ENCODE measurements around the gene WWOX.

Gene WWOX

GRCh38 chr16:79037521-79038373, 938.3 kb downstream of the WWOX start:
- Histone ChIP-seq H3K9ac (no peak overlapping the region), H3K4me3 (IDR thresholded peaks at IDR 0.05; ENCODE audit: insufficient read depth, low read depth, low read length) (no peak overlapping the region), H3K36me3 (ENCODE audit: insufficient read depth) (no peaks in the 10 kb centered on the region), H3K4me1 (ENCODE audit: low read depth, poor library complexity, severe bottlenecking) (no peaks in the 10 kb centered on the region), H2AFZ (ENCODE audit: low read depth) (no peak overlapping the region), H3K79me2 (ENCODE audit: insufficient read depth, low read depth) (no peaks in the 10 kb centered on the region), H3K4me2 (no peak overlapping the region), H3K27me3 (ENCODE audit: insufficient read depth, low read depth) (no peaks in the 10 kb centered on the region), H3K27ac (no peak overlapping the region), H4K20me1 (ENCODE audit: insufficient read depth) (no peaks in the 10 kb centered on the region)
- TF ChIP-seq CTCF (conservative IDR thresholded peaks at IDR 0.05; ENCODE audit: low read depth, low read length) = no peak

- no peaks in the 10 kb centered on the region for H3K36me3 ChIP-seq (ENCODE audit: insufficient read depth)
- no peaks in the 10 kb centered on the region for H3K79me2 ChIP-seq (ENCODE audit: insufficient read depth, low read depth)
- no peak overlapping the region for H3K27ac ChIP-seq
- no peak overlapping the region for H3K4me2 ChIP-seq
- H3K9ac ChIP-seq = no peak overlapping the region
- no peak overlapping the region for H3K4me3 ChIP-seq (IDR thresholded peaks at IDR 0.05; ENCODE audit: insufficient read depth, low read depth, low read length)
- H4K20me1 ChIP-seq (ENCODE audit: insufficient read depth) = no peaks in the 10 kb centered on the region
- H3K4me1 ChIP-seq (ENCODE audit: low read depth, poor library complexity, severe bottlenecking) = no peaks in the 10 kb centered on the region
- H2AFZ ChIP-seq (ENCODE audit: low read depth) = no peak overlapping the region
- TF ChIP-seq CTCF (conservative IDR thresholded peaks at IDR 0.05; ENCODE audit: low read depth, low read length) = no peak
- no peaks in the 10 kb centered on the region for H3K27me3 ChIP-seq (ENCODE audit: insufficient read depth, low read depth)
Measured at GRCh38 chr16:79041206-79041605, 941.8 kb downstream of the WWOX start.

- H3K27me3 ChIP-seq (ENCODE audit: insufficient read depth, low read depth) = no peaks in the 10 kb centered on the region
- no peak overlapping the region for H3K4me2 ChIP-seq
- H4K20me1 ChIP-seq (ENCODE audit: insufficient read depth) = no peaks in the 10 kb centered on the region
- H3K9ac ChIP-seq = no peak overlapping the region
- H2AFZ ChIP-seq (ENCODE audit: low read depth) = no peak overlapping the region
- H3K36me3 ChIP-seq (ENCODE audit: insufficient read depth) = no peaks in the 10 kb centered on the region
- H3K4me1 ChIP-seq (ENCODE audit: low read depth, poor library complexity, severe bottlenecking) = no peaks in the 10 kb centered on the region
- no peak overlapping the region for H3K4me3 ChIP-seq (IDR thresholded peaks at IDR 0.05; ENCODE audit: insufficient read depth, low read depth, low read length)
- no peak overlapping the region for H3K27ac ChIP-seq
- TF ChIP-seq CTCF (conservative IDR thresholded peaks at IDR 0.05; ENCODE audit: low read depth, low read length) = no peak
- no peaks in the 10 kb centered on the region for H3K79me2 ChIP-seq (ENCODE audit: insufficient read depth, low read depth)
Measured at GRCh38 chr16:79042141-79042540, 942.7 kb downstream of the WWOX start.

- H3K9ac ChIP-seq = no peak overlapping the region
- H3K27me3 ChIP-seq (ENCODE audit: insufficient read depth, low read depth) = no peaks in the 10 kb centered on the region
- TF ChIP-seq CTCF (conservative IDR thresholded peaks at IDR 0.05; ENCODE audit: low read depth, low read length) = no peak
- H3K27ac ChIP-seq = no peak overlapping the region
- H2AFZ ChIP-seq (ENCODE audit: low read depth) = no peak overlapping the region
- no peak overlapping the region for H3K4me3 ChIP-seq (IDR thresholded peaks at IDR 0.05; ENCODE audit: insufficient read depth, low read depth, low read length)
- H4K20me1 ChIP-seq (ENCODE audit: insufficient read depth) = no peaks in the 10 kb centered on the region
- H3K4me2 ChIP-seq = no peak overlapping the region
- no peaks in the 10 kb centered on the region for H3K4me1 ChIP-seq (ENCODE audit: low read depth, poor library complexity, severe bottlenecking)
- no peaks in the 10 kb centered on the region for H3K79me2 ChIP-seq (ENCODE audit: insufficient read depth, low read depth)
- no peaks in the 10 kb centered on the region for H3K36me3 ChIP-seq (ENCODE audit: insufficient read depth)
Measured at GRCh38 chr16:79042886-79043285, 943.4 kb downstream of the WWOX start.

All from KMS-11 (cell line).